Fibroblast of skin of left biceps (primary cell): ENCODE data around the gene CPLANE1.
"Not testable (repeated sequence)": the region's sequence is repeated elsewhere in the genome, so short reads cannot be mapped to it uniquely, and the experiment has no call there.

Experiments used
- DNase-seq, 2 experiments: peaks; one replicate each; pipeline ENCODE4 v3.0.0-alpha.2; 2013; ENCODE audit warnings: low read depth in 2 of 2

The CPLANE1 gene

GRCh38 chr5:37248970-37249814, at the start of gene CPLANE1:
Gene CPLANE1, minus strand, starts transcription at chr5:37249376. Its CDS starts 1,678 bp downstream, at chr5:37247698.
- peak; percentile 44 to 53 for DNase-seq

GRCh38 chr5:37296313-37296712, 47.1 kb upstream of the CPLANE1 start:
- DNase-seq, result not testable (repeated sequence)

GRCh38 chr5:37283214-37283820, 34.1 kb upstream of the CPLANE1 start:
- no peak for DNase-seq

GRCh38 chr5:37275511-37275910, 26.3 kb upstream of the CPLANE1 start:
- DNase-seq, result no peak

- no peak for DNase-seq
These were observed 23.3 kb upstream of the CPLANE1 start for GRCh38 chr5:37272511-37272910.

GRCh38 chr5:37268100-37268499, 18.9 kb upstream of the CPLANE1 start:
- DNase-seq, result not testable (repeated sequence)

GRCh38 chr5:37255774-37256358, 6.7 kb upstream of the CPLANE1 start:
- no peak for DNase-seq

- DNase-seq, result no peak
These were observed 5.4 kb upstream of the CPLANE1 start for GRCh38 chr5:37254581-37254980.

GRCh38 chr5:37251665-37252064, 2.5 kb upstream of the CPLANE1 start:
- no peak for DNase-seq

- DNase-seq, result no peak
These were observed 614 bp upstream of the CPLANE1 start for GRCh38 chr5:37249815-37250164.

- no peak for DNase-seq
These were observed 681 bp downstream of the CPLANE1 start for GRCh38 chr5:37248421-37248969.

GRCh38 chr5:37247496-37247895, 1.7 kb downstream of the CPLANE1 start:
- DNase-seq, result no peak

GRCh38 chr5:37247036-37247435, 2.1 kb downstream of the CPLANE1 start:
- DNase-seq, result no peak

GRCh38 chr5:37234288-37234687, 14.9 kb downstream of the CPLANE1 start:
- DNase-seq, result no peak

- no peak for DNase-seq
These were observed 22.8 kb downstream of the CPLANE1 start for GRCh38 chr5:37226377-37226776.

- no peak for DNase-seq
These were observed 27.0 kb downstream of the CPLANE1 start for GRCh38 chr5:37222181-37222580.

GRCh38 chr5:37220426-37220825, 28.8 kb downstream of the CPLANE1 start:
- DNase-seq, result not testable (repeated sequence)

GRCh38 chr5:37219384-37219783, 29.8 kb downstream of the CPLANE1 start:
- DNase-seq, result peak; percentile 35 to 39

GRCh38 chr5:37217976-37218375, 31.2 kb downstream of the CPLANE1 start:
- no peak for DNase-seq

GRCh38 chr5:37214550-37214949, 34.6 kb downstream of the CPLANE1 start:
- DNase-seq, result no peak

GRCh38 chr5:37212096-37212495, 37.1 kb downstream of the CPLANE1 start:
- no peak for DNase-seq

GRCh38 chr5:37211661-37212060, 37.5 kb downstream of the CPLANE1 start:
- DNase-seq, result no peak
